Nephron (organoid): ENCODE results near the gene PLD5.
"Not testable (repeated sequence)": the region's sequence is repeated elsewhere in the genome, so short reads cannot be mapped to it uniquely, and the experiment has no call there.

Source experiments
- H3K27ac Mint-ChIP-seq, 3 experiments: 2 replicates each; pipeline ENCODE4 v1.8.0; 2020; ENCODE audit warnings: mixed read lengths in 3 of 3, mild to moderate bottlenecking in 2 of 3, moderate library complexity in 1 of 3
- H3K27me3 Mint-ChIP-seq: 2 replicates; pipeline ENCODE4 v1.8.0; 2021; ENCODE audit warnings: low read depth, mild to moderate bottlenecking, moderate library complexity, mixed read lengths
- H3K36me3 Mint-ChIP-seq: 2 replicates; pipeline ENCODE4 v1.8.0; 2020; ENCODE audit warnings: low read depth, mixed read lengths
- H3K4me1 Mint-ChIP-seq: 2 replicates; pipeline ENCODE4 v1.8.0; 2020; ENCODE audit warnings: mixed read lengths
- H3K4me3 Mint-ChIP-seq, 3 experiments: 2 replicates each; pipeline ENCODE4 v1.8.0; 2020; ENCODE audit warnings: mild to moderate bottlenecking in 3 of 3, mixed read lengths in 3 of 3, moderate library complexity in 2 of 3
- H3K9me3 Mint-ChIP-seq: 2 replicates; pipeline ENCODE4 v1.8.0; 2020; ENCODE audit warnings: mixed read lengths
- TF ChIP-seq, protein P1 (sequence below), 3 experiments: fragments of 200-600 bp; sonication (generic); IDR thresholded peaks; one replicate each; pipeline ENCODE4 v1.5.0; 2021; ENCODE audit warnings: antibody characterized with exemption in 3 of 3; ENCODE audit not compliant: unreplicated experiment in 3 of 3

The PLD5 gene

DNA sequence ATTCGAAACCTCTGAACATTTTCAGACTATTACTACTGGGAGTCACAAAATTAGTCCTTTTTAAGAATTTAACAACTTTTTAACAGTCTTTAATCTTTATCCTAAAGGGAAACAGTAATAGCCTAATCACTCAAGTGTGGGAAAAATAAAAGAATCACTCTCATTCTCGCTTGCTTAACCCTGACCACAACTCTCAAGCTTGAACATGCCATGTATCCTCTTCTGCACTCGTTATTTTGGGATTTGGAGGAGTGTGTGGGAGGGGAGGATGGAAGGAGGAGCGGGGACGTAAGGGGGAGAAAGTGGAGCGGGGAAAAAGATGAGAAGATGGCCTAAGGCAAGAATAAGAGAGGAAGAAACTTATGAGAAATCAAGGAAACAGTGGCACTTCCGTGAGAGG lies 215.8 kb downstream of the PLD5 start:
- not testable (repeated sequence) for H3K36me3 Mint-ChIP-seq, H3K4me3 Mint-ChIP-seq, H3K27me3 Mint-ChIP-seq
- Mint-ChIP-seq H3K27ac (peak overlapping the region in 1 of 3 experiments; percentile 9), H3K4me1 (peaks cover 12% of the 10 kb centered on the region), H3K9me3 (peaks cover 10% of the 10 kb centered on the region)

DNA sequence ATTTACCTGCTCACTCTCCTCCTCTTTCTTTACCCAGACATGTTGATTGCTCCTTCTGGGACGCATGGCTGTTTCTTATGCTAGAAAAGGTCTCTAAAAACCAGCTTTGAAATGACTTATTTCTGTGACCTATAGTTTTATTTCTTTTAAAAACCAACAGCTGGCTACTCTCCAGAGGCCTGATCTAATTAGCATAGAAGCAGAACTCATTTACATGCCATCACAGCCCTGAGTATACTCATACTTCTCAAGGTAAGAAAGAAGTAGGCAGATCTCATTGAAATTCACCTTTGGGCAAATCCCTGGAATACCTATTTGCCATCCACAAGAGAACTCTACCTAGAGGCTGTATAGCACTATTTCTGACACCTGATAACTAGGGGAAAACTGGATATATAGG lies 230.7 kb downstream of the PLD5 start:
- not testable (repeated sequence) for H3K27me3 Mint-ChIP-seq

DNA sequence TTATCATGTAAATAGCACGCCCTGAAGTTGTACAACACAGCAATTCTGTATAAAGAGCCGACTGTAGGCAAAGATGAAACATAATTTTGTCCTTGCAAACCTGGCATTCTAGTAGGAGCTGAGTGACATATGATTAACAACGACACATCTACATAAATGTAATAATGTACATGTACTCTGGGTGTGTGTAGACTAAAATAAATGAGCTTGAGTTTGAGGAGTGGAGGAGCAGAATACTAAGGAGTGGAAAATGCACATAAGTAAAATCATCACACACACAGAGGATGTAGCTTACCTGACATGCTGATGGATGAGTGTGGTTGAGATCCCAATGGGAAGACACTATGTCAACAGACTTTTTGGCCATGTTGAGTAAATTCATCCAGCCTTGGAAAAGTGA lies 236.4 kb downstream of the PLD5 start:
- H3K4me1 Mint-ChIP-seq, H3K27me3 Mint-ChIP-seq, H3K36me3 Mint-ChIP-seq, H3K4me3 Mint-ChIP-seq, H3K9me3 Mint-ChIP-seq, H3K27ac Mint-ChIP-seq: not testable (repeated sequence)

More for the DNA sequence above, 230.7 kb downstream of the PLD5 start:
- H3K4me3 Mint-ChIP-seq, H3K27ac Mint-ChIP-seq, H3K4me1 Mint-ChIP-seq, H3K9me3 Mint-ChIP-seq, H3K36me3 Mint-ChIP-seq: not testable (repeated sequence)

DNA sequence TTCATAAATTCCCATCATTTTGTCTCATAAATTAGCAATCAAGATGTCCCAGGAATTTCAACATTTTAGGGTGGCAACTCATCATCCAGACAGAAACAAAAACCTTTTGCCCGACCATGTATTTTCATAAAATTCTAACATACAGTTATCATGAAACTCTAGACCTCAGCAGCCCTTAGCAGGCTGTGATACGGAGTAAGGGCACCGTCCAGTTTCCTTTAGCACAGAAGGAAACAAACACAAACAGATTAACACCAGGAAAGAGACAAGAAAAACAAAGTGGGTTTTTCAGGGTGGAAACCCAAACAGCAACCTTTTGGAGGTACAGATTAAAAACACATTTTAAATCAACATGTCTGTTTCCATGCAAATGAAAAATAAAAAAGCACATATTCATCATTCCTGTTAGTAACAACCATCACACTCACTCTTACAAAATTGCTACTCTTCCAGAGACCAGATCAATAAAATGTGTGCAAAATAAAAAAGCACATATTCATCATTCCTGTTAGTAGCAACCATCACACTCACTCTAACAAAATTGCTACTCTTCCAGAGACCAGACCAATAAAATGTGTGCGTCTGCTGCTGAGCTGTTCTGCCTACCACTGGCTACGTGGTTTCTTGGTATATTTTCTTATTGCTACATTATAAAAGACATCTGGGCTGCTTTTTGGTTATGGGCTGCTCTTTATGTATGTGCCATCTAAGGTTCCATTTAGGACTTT lies 241.6 kb downstream of the PLD5 start:
- H3K27ac Mint-ChIP-seq, H3K27me3 Mint-ChIP-seq, H3K4me3 Mint-ChIP-seq, H3K4me1 Mint-ChIP-seq, H3K9me3 Mint-ChIP-seq, H3K36me3 Mint-ChIP-seq: not testable (repeated sequence)

DNA sequence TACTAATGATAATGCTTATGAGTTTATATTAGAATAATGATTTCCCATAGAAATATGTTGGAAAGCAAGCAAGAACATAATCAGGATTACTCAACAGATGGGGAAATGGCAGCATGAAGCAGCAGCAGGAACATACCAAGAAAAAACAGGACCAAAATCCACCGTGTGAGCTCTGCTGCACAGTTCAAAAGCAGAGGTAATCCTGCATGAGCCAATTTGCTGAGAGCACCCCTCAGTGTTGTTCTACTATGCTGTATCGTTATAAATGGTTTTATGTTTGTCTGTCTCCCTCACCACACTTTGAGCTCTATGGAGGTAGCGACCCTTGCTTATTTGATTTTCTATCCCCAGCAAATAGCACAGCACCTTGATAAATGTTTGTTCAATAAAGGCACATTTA lies 246.1 kb downstream of the PLD5 start:
- H3K36me3 Mint-ChIP-seq, H3K27me3 Mint-ChIP-seq, H3K4me1 Mint-ChIP-seq, H3K9me3 Mint-ChIP-seq, H3K27ac Mint-ChIP-seq, H3K4me3 Mint-ChIP-seq: not testable (repeated sequence)

DNA sequence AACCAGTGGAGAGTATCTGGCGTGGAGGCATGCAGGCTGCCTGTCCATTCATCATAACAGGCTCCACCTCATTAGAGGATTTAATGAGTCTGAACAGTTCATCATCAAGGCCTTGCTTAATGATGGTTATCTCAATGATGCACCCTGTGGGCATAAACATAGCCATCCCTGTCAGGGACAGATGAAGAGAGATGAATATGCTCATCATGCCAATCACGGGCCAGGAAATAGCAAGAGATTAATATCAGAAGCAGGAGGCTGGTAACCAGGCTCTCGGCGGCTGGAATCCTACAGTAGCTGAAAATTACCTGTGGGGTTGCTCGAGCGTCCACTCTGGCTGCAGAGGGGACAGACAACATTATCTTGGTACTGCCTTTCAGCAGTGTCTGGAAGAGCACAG lies 247.7 kb downstream of the PLD5 start:
- H3K27ac Mint-ChIP-seq, H3K27me3 Mint-ChIP-seq, H3K9me3 Mint-ChIP-seq, H3K4me1 Mint-ChIP-seq, H3K4me3 Mint-ChIP-seq, H3K36me3 Mint-ChIP-seq: not testable (repeated sequence)

DNA sequence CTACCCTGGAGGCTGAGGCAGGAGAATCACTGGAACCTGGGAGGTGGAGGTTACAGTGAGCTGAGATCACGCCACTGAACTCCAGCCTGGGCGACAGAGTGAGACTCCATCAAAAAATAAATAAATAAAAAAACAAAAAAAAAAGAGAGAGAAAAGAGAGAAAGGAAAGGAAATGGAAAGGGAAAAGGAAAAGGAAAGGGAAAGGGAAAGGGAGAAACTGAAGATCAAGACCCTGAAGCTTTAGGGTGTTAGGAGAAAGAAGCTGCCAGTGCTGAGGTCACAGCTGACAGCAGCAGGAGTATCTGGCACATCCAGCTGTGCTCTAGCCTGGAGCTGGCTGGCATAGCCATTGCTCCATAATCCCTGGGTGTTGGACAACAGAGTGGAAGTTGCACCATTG lies 257.5 kb downstream of the PLD5 start:
- not testable (repeated sequence) for H3K4me3 Mint-ChIP-seq, H3K9me3 Mint-ChIP-seq, H3K4me1 Mint-ChIP-seq, H3K36me3 Mint-ChIP-seq, H3K27me3 Mint-ChIP-seq, H3K27ac Mint-ChIP-seq

DNA sequence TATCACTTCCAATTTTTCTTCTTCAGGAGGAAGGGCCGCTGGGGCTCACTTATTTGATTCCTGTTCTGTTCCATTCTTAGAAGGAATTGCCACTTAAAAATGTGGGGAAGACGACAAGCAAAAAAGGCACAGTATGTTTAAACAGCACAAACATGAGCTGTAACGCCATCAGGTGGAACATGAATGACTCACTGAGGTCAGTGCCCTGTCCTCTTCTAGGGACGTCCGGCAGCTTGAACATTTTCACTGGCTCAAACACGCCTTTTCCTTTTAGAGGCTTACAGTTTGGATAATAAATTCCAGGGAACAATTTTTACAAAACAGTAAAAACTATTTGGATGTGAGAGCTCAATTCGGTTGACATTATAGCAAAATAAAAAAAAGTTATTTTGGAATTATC lies 260.1 kb downstream of the PLD5 start:
- not testable (repeated sequence) for H3K27me3 Mint-ChIP-seq, H3K27ac Mint-ChIP-seq, H3K36me3 Mint-ChIP-seq, H3K9me3 Mint-ChIP-seq, H3K4me1 Mint-ChIP-seq, H3K4me3 Mint-ChIP-seq

DNA sequence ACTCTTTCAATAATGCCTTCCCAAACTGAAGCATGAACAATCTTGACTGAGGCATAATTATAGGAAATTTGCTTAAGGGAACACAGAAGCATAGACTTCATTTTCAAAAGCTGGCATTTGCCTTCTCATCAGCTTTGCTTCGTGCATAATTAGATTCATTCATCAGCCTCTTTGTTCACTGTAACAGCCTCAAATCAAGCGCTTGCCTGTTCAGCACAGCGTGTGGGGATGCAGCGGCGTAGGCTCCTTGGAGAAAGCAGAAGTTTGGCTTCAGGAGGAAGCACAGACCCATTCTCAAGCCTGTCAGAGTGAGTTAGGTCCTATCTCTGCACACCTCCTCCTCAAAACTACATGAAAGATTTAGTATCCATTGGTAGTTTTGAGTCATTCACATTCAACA lies 279.2 kb downstream of the PLD5 start:
- Mint-ChIP-seq H3K4me1 (no peaks in the 10 kb centered on the region), H3K27me3 (peaks cover 11% of the 10 kb centered on the region), H3K27ac (no peak overlapping the region)

DNA sequence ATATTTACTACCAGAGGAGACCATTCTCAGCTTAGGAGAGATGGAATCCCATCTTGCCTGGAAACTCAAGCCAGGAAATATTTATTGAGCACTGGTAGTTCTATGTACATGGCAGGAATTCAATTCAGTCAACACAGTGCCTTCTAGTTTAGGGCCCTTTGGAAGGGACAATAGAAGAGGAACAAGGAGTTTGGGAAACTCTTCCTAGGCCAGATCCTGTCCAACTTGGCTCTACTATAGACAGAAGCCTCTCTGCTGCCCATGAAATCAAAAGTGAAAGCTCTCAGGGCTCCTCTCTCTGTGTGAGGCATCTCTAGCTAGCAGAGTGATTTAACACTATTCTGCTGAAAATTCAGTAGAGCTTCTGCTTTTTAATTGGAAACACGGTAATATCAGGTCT lies 281.0 kb downstream of the PLD5 start:
- peaks cover 4% of the 10 kb centered on the region for H3K4me1 Mint-ChIP-seq
- no peak overlapping the region for H3K4me3 Mint-ChIP-seq
- H3K9me3 Mint-ChIP-seq = no peaks in the 10 kb centered on the region
- TF ChIP-seq, protein P1, sequence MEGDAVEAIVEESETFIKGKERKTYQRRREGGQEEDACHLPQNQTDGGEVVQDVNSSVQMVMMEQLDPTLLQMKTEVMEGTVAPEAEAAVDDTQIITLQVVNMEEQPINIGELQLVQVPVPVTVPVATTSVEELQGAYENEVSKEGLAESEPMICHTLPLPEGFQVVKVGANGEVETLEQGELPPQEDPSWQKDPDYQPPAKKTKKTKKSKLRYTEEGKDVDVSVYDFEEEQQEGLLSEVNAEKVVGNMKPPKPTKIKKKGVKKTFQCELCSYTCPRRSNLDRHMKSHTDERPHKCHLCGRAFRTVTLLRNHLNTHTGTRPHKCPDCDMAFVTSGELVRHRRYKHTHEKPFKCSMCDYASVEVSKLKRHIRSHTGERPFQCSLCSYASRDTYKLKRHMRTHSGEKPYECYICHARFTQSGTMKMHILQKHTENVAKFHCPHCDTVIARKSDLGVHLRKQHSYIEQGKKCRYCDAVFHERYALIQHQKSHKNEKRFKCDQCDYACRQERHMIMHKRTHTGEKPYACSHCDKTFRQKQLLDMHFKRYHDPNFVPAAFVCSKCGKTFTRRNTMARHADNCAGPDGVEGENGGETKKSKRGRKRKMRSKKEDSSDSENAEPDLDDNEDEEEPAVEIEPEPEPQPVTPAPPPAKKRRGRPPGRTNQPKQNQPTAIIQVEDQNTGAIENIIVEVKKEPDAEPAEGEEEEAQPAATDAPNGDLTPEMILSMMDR (IDR thresholded peaks at IDR 0.05; ENCODE audit: unreplicated experiment in 3 of 3) = no peak
- peak overlapping the region in 1 of 3 experiments; percentile 4 for H3K27ac Mint-ChIP-seq
- H3K27me3 Mint-ChIP-seq = peaks cover 8% of the 10 kb centered on the region
- no peaks in the 10 kb centered on the region for H3K36me3 Mint-ChIP-seq

More for the DNA sequence above, 279.2 kb downstream of the PLD5 start:
- TF ChIP-seq, protein P1 (IDR thresholded peaks at IDR 0.05; ENCODE audit: unreplicated experiment in 3 of 3) = no peak
- H3K36me3 Mint-ChIP-seq = no peaks in the 10 kb centered on the region
- no peaks in the 10 kb centered on the region for H3K9me3 Mint-ChIP-seq
- H3K4me3 Mint-ChIP-seq = no peak overlapping the region
